Right lobe of liver (tissue), 4 donors: ENCODE results near the gene ZNF117.

Experiments used
- POLR2A ChIP-seq: fragments of 450-650 bp; IDR thresholded peaks from one replicate; pipeline ENCODE4 v1.6.1; 2017; ENCODE audit warnings: antibody characterized with exemption, mild to moderate bottlenecking
- TF ChIP-seq, protein P1 (sequence below), 4 donors: fragments of 200-600 bp in 3 of 4; fragments of 450-650 bp in 1 of 4; IDR thresholded peaks; one replicate each; pipeline versions ENCODE4 v1.5.1 to v1.8.0; 2016 to 2022; ENCODE audit warnings: antibody characterized with exemption in 4 of 4, mild to moderate bottlenecking in 2 of 4
- donor health status: DM: no; HTN: no; CAD: no.
- donor health status: DM: no; HTN: no; CAD: no.
- donor health status: DM: no; HTN: yes; CAD: no.

DNA sequence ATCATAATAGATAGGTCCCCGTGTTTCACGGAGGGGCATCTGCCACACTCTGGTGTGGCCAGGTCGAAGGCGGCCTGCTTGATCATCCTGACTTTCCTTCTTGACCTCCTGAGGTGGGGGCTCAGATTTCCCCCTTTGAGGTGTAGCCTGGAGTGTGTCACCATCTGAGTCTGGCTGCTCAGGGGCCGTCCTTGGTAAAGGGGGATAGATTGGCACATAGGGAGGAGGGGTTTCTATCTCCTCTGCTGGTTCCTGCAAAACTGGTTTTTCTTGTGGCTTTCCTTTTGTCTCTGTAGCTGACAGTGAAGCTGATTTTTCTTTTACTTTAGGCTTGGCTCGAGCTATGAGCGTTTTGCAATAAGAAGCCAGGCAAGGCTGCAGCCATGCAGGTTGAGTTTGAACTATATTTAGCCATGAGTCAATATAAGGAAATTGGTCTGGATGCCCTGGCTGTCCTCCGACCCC is 7.1 kb upstream of the ZNF117 start:
- TF ChIP-seq POLR2A, result no peak
- TF ChIP-seq, protein P1, sequence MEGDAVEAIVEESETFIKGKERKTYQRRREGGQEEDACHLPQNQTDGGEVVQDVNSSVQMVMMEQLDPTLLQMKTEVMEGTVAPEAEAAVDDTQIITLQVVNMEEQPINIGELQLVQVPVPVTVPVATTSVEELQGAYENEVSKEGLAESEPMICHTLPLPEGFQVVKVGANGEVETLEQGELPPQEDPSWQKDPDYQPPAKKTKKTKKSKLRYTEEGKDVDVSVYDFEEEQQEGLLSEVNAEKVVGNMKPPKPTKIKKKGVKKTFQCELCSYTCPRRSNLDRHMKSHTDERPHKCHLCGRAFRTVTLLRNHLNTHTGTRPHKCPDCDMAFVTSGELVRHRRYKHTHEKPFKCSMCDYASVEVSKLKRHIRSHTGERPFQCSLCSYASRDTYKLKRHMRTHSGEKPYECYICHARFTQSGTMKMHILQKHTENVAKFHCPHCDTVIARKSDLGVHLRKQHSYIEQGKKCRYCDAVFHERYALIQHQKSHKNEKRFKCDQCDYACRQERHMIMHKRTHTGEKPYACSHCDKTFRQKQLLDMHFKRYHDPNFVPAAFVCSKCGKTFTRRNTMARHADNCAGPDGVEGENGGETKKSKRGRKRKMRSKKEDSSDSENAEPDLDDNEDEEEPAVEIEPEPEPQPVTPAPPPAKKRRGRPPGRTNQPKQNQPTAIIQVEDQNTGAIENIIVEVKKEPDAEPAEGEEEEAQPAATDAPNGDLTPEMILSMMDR (IDR thresholded peaks at IDR 0.05), result no peak
